NCI-H1105 (cell line): Measurements from ENCODE around the gene BLM.
"Not testable (repeated sequence)": the region's sequence is repeated elsewhere in the genome, so short reads cannot be mapped to it uniquely, and the experiment has no call there.

Experiments used
- DNase-seq: peaks from one replicate; lab custom pipeline; 2025; lab: John Stamatoyannopoulos, UW

The BLM gene

DNA sequence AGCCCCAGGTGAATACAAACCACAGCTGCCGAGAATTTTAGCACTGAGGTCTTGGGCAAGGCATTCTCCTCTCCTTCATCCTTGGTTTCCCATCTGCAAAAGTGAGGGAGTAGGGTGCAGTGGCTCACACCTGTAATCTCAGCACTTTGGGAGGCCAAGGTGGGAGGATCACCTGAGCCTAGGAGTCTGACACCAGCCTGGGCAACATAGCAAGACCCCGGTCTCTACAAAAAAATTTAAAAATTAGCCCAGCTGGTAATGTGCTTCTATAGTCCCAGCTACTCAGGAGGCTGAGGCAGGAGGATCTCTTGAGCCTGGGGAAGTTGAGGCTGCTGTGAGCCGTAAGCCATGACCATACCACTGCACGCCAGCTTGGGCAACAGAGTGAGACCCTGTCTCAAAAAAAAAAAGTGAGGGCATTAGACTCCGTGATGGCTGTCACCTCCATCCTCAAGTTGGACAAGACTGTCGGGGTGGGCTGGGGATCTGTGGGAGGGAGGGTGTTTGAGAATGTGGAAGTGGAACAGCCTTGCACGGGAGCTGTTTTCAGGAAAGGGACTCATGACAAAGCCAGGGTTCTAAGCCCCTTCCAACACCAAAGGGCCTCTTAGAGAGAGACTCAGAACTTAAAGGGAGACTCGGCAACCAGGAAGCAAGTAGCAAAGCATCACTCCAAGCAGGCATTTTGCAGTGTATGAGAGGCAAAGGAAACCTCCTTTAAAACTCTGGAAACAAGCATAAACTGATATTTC lies 105.2 kb downstream of the BLM start:
- DNase-seq = no peak

DNA sequence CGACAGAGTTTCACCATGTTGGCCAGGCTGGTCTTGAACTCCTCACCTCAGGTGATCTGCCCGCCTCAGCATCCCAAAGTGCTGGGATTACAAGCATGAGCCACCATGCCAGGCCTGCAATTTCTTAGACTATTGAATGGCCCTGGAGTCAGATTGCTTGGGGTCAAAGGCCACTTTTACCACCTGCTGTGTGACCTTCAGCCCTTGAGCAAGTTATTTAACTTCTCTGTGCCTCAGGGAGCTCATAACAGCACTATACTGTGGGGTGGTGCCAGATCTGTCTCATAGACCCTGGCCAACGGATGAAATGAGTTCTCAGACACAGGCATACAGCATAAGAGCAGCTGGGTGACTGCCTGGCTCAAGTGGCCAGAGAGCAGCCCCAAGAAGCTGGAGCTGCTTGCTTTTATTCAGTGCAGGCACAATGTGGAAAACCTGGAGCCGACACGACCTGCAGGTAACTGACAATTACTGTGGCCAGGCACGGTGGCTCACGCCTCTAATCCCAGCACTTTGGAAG lies 106.4 kb downstream of the BLM start:
- DNase-seq = no peak

DNA sequence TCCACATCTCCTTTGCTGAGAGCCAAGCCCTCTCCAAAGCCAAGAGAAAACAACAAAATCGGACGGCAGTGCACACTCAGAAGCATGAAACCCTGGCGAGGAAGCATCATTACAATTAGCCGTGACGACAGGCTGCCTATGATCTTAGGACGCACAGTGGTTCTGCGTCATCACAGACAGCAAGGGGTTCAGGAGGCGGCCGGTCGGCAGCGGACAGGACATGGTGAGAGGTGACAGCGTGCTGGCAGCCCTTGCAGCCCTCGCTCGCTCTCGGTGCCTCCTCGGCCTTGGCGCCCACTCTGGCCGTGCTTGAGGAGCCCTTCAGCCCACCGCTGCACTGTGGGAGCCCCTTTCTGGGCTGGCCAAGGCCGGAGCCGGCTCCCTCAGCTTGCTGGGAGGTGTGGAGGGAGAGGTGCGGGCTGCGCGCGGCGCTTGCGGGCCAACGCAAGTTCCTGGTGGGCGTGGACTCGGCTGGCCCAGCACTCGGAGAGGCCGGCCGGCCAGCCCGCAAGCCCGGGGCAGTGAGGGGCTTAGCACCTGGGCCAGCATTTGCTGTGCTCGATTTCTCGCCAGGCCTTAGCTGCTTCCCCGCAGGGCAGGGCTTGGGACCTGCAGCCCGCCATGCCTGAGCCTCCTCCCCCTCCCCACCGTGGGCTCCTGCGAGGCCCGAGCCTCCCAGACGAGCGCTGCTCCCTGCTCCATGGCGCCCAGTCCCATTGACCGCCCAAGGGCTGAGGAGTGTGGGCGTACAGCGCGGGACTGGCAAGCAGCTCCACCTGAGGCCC lies 108.2 kb downstream of the BLM start:
- not testable (repeated sequence) for DNase-seq

DNA sequence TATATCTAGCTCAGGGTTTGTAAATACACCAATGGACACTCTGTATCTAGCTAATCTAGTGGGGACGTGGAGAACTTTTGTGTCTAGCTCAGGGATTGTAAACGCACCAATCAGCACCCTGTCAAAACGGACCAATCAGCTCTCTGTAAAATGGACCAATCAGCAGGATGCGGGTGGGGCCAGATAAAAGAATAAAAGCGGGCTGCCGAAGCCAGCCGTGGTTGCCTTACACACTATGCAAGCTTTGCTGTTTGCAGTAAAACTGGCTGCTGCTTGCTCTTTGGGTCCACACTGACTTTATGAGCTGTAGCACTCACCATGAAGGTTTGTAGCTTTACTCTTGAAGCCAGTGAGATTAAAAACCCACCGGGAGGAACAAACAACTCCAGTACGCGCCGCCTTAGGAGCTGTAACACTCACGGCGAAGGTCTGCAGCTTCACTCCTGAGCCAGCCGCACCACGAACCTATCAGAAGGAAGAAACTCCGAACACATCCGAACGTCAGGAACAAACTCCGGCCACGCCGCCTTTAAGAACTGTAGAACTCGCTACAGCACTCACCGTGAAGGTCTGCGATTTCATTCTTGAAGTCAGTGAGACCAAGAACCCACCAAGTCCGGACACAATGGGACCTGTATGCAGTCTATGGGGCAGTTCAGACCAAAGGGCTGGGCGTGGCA lies 109.2 kb downstream of the BLM start:
- DNase-seq = not testable (repeated sequence)

- DNase-seq = no peak
Measured at GRCh38 chr15:90826886-90827435, 109.8 kb downstream of the BLM start.

DNA sequence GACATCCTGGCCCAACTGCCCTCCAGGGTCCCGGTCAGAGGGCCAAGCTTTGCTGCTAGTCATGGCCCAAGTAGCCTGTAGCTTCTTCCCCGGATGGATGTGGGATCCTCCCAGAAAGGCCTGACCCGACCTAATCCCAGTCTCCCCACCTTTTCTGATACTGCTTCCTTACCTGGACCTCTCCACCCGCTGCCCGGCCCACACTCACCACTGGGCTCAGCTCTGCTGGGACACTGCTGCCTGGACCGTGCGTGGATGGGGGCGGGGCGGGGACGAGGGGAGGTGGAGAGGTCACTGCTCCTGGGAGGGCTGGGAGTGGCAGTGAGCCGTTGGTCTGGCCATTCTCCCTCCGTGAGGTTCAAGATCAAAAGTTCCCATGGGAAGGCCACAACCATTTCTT lies 111.0 kb downstream of the BLM start:
- no peak for DNase-seq

DNA sequence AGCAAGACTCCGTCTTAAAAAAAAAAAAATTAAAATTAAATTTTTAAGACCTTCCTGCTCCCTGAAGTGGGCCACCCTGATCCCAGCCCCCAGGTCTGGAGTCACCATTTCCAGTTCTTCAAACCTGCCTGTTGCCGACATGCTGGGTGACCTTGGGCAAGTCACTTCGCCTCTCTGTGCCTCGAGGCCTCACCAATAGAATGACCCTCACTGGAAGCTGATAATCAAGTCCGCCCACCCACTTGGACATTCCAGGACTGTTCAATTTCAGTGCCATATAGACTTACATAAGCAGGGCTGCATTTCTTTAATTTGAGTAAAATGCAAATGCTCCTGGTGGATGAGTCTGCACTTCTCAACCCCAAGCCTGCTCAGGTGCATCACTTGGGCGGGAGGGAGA lies 112.0 kb downstream of the BLM start:
- DNase-seq = no peak

GRCh38 chr15:90829942-90830440 lies 112.8 kb downstream of the BLM start:
- DNase-seq = no peak

GRCh38 chr15:90834626-90835025 lies 117.5 kb downstream of the BLM start:
- DNase-seq = no peak

GRCh38 chr15:90836296-90836871 lies 119.2 kb downstream of the BLM start:
- DNase-seq = no peak

GRCh38 chr15:90837094-90837493 lies 119.9 kb downstream of the BLM start:
- no peak for DNase-seq

- DNase-seq = no peak
Measured at GRCh38 chr15:90838139-90838538, 121.0 kb downstream of the BLM start.

- DNase-seq = no peak
Measured at GRCh38 chr15:90838544-90838943, 121.4 kb downstream of the BLM start.

DNA sequence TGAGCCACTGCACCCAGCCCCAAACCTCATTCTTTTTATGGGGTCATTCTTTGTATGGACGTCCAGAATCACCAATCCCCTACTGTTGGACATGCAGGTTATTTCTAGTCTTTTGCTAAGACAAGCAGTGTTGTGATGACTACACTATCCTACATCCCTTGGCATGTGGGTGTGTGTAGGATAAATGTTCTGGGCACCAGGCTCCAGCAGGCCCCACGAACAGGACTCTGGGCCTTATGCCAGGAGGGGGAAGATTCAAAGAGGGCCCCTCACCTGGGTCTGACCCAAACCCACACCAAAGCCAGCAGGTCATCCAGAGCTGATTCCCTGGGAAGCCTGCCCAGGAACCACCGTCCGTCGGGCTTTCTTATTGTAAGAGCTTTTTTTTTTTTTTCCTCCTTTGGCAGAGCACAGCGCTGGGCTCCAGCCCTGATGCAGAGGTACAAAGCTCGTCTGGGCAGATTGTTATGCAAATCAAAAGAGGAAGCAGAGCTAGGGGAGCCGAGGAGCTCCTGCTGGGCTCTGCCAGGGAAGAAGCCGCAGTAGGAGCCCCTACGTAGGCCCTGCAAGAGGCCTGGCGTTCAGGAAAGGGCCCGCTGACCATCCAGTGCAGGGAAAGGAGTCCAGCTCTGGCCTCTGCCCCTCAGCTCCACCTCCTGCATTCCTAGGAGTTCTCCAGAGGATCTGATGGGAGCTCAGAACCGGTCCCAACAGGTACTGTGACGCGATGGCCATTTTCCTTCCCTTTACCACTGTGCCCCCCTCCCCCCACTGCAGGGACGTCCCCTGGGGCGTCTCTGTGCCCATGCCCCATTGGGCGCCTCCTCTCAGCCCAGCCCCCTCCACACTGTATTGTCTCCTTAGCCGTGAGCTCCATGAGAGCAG lies 122.3 kb downstream of the BLM start:
- DNase-seq = no peak

GRCh38 chr15:90840157-90840855 lies 123.2 kb downstream of the BLM start:
- DNase-seq = no peak

- DNase-seq = no peak
Measured at GRCh38 chr15:90840954-90841353, 123.8 kb downstream of the BLM start.

DNA sequence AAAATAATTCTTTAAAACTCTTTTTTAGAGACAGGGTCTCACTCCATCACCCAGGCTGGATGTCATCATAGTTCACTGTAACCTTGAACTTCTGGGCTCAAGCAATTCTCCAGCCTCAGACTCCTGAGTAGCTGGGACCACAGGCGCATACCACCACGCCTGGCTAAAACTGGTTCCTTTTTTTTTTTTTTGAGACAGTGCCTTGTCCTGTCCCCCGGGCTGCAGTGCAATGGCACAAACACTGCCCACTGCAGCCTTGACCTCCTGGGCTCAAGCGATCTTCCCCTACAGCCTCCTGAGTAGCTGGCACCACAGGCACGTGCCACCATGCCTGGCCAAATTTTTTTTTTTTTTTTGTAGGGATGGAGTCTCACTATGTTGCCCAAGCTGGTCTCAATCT lies 127.5 kb downstream of the BLM start:
- DNase-seq = no peak

DNA sequence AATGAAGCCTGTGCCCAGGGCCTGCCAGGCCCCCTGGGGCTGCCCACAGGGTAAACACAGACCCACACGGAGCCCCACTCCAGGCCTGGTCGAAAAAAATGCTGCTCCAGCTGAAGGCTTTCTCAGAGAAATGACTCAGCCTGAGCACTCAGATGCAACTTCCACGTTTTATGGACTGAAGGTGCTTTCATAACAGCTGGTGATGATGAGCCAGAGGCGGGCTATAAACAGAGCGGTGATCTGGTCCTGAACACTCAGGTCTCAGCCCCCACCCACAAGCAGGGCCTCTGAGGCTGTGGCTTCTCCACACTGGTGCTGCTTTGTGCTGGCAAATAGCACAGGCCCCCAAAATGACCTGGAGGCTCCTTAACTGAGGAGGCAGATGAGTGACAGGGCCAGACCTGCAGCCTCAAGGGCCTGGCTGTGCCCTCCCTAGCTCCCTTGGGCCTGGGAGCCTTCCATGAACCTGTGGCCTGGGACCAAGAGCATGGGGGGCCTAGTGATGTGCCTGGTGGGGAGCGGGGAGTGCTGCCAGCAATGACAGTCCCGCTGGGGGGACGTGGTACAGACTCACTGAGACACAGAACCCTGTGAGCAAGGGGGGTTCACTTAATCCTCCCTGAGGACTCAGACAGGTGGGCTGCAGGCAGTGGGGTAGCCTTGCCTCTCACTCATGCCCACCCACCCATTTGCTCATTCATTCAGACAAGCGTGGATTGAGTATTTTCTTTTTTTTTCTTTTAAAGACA lies 128.2 kb downstream of the BLM start:
- DNase-seq = no peak

DNA sequence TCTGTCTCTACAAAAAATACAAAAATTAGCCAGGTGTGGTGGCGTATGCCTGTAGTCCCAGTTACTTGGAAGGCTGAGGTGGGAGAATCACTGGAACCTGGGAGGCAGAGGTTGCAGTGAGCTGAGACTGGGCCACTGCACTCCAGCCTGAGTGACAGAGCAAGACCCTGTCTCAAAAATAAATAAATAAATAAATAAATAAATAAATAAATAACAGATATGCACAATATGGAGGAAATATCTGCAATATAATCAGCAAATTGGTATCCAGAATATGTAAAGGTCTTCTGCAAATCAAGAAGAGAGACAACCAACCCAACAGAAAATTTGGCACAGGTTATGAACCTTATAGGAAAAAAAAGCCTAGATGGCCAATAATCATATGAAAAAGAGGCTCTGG lies 132.3 kb downstream of the BLM start:
- DNase-seq = not testable (repeated sequence)
